GM12878 (cell line): ENCODE results near the gene TIMP3. TPM values are rescaled to one million over a fixed set of nuclear protein-coding genes. Genes with fewer than 3 reads are reported as not detected.

Experiments
- ATAC-seq: fragments of 200-7000 bp; cut with Tn5 transposase; 3 replicates; pipeline ENCODE4 v1.9.1; 2020; ENCODE audit warnings: mild to moderate bottlenecking, moderate library complexity
- BruUV-seq: library from RNA; stranded (reverse); fragments of 400-500 nt; replicated peaks from 2 replicates; lab custom pipeline; 2021; lab: Mats Ljungman, UMichigan
- CTCF ChIA-PET: fragments of 300-600 bp; sonication (Branson Sonifier 250); formaldehyde crosslinking; extraction: SDS; loops from one replicate; lab custom pipeline; 2021; ENCODE audit warnings: inconsistent platforms; lab: Yijun Ruan, JAX
- POLR2A ChIA-PET: fragments of 350-600 bp; formaldehyde crosslinking; extraction: SDS; loops from one replicate; lab custom pipeline; 2021; ENCODE audit warnings: inconsistent platforms; lab: Charles Lee
- RAD21 ChIA-PET: fragments of 300-600 bp; sonication (Branson Sonifier 250); formaldehyde crosslinking; loops from one replicate; lab custom pipeline; 2023; ENCODE audit warnings: antibody characterized with exemption; ENCODE audit not compliant: unreplicated experiment; lab: Charles Lee
- SMC1A ChIA-PET: fragments of 300-600 bp; sonication (Branson Sonifier 250); formaldehyde crosslinking; loops from one replicate; lab custom pipeline; 2023; ENCODE audit not compliant: unreplicated experiment, uncharacterized antibody; lab: Charles Lee
- DNase-seq: peaks from one replicate; pipeline ENCODE4 v3.0.0-alpha.2; 2011; ENCODE audit warnings: low read depth, low spot score
- FAIRE-seq: peaks from 3 replicates; lab custom pipeline; 2011; peaks lifted over from hg19 to GRCh38; lab: Jason Lieb, UNC
- H2AFZ ChIP-seq: 2 replicates; pipeline ENCODE4 v1.6.0; 2011; ENCODE audit warnings: low read depth, low read length, control low read depth; ENCODE audit not compliant: control insufficient read depth
- H3K27ac ChIP-seq: 2 replicates; pipeline ENCODE4 v1.5.1; 2011; ENCODE audit warnings: control low read depth; ENCODE audit not compliant: control insufficient read depth, insufficient read depth
- H3K27me3 ChIP-seq, 2 experiments: replicated peaks in 1 of 2; 2 replicates each; pipeline versions ENCODE4 v1.6.0 to v1.6.1; 2011; ENCODE audit warnings: low read length in 1 of 2; ENCODE audit not compliant: control insufficient read depth in 2 of 2, insufficient read depth in 2 of 2
- H3K36me3 ChIP-seq, 2 experiments: 2 replicates each; pipeline ENCODE4 v1.5.1; 2011; ENCODE audit warnings: low read length in 1 of 2; ENCODE audit not compliant: control insufficient read depth in 2 of 2, insufficient read depth in 2 of 2
- H3K4me1 ChIP-seq: 2 replicates; pipeline ENCODE4 v1.6.1; 2011; ENCODE audit warnings: mild to moderate bottlenecking, low read length, moderate library complexity, mixed read lengths; ENCODE audit not compliant: control insufficient read depth, insufficient read depth
- H3K4me2 ChIP-seq: 2 replicates; pipeline ENCODE4 v1.6.0; 2011; ENCODE audit warnings: control low read depth; ENCODE audit not compliant: control insufficient read depth, insufficient read depth
- H3K4me3 ChIP-seq: fragments of 200-600 bp; sonication (generic); 2 replicates; pipeline ENCODE4 v1.5.1; 2016
- H3K79me2 ChIP-seq: 2 replicates; pipeline ENCODE4 v1.6.0; 2011; ENCODE audit warnings: low read length; ENCODE audit not compliant: control insufficient read depth, insufficient read depth
- H3K9ac ChIP-seq: 2 replicates; pipeline ENCODE4 v1.8.0; 2011; ENCODE audit warnings: low read length, control low read depth, mixed read lengths; ENCODE audit not compliant: control insufficient read depth, insufficient read depth
- H3K9me3 ChIP-seq: replicated peaks from 3 replicates; pipeline ENCODE4 v1.5.1; 2011; ENCODE audit warnings: mild to moderate bottlenecking, low read length; ENCODE audit not compliant: control insufficient read depth, insufficient read depth
- H4K20me1 ChIP-seq: 2 replicates; pipeline ENCODE4 v1.6.0; 2011; ENCODE audit not compliant: control insufficient read depth, insufficient read depth
- BMI1 ChIP-seq: fragments of 450-650 bp; IDR thresholded peaks from 2 replicates; pipeline ENCODE4 v1.6.1; 2016; ENCODE audit warnings: mild to moderate bottlenecking, moderate library complexity, borderline replicate concordance
- CBX5 ChIP-seq: sonication (generic); IDR thresholded peaks from 2 replicates; pipeline ENCODE4 v1.6.1; 2016; ENCODE audit warnings: low read depth, moderate library complexity, mild to moderate bottlenecking, inconsistent platforms
- CHD2 ChIP-seq: IDR thresholded peaks from 2 replicates; pipeline ENCODE4 v1.6.1; 2011; ENCODE audit warnings: low read depth, low read length, improper control_type of control experiment, borderline replicate concordance
- CHD4 ChIP-seq: fragments of 200-600 bp; sonication (generic); IDR thresholded peaks from 2 replicates; pipeline ENCODE4 v1.6.1; 2016; ENCODE audit warnings: mild to moderate bottlenecking
- DPF2 ChIP-seq: fragments of 450-650 bp; IDR thresholded peaks from 2 replicates; pipeline ENCODE4 v1.6.1; 2017; ENCODE audit warnings: mild to moderate bottlenecking
- EGR1 ChIP-seq, 2 experiments: IDR thresholded peaks; 1 replicate in 1 of 2; 2 replicates in 1 of 2; pipeline ENCODE4 v1.6.1; 2011 to 2012; ENCODE audit warnings: low read depth in 2 of 2, low read length in 2 of 2, borderline replicate concordance in 1 of 2, mild to moderate bottlenecking in 1 of 2, moderate library complexity in 1 of 2
- FOS ChIP-seq: IDR thresholded peaks from 3 replicates; pipeline ENCODE4 v1.6.1; 2011; ENCODE audit warnings: borderline replicate concordance; ENCODE audit not compliant: insufficient read length; ENCODE audit errors: extremely low read depth
- HCFC1 ChIP-seq: fragments of 150-350 bp; IDR thresholded peaks from 2 replicates; pipeline ENCODE4 v1.6.1; 2014; ENCODE audit warnings: low read length
- IKZF2 ChIP-seq, 2 experiments: fragments of 450-650 bp; IDR thresholded peaks; 2 replicates each; pipeline ENCODE4 v1.6.1; 2017; ENCODE audit warnings: mild to moderate bottlenecking in 2 of 2, moderate library complexity in 2 of 2
- KLF5 ChIP-seq: fragments of 450-650 bp; IDR thresholded peaks from 2 replicates; pipeline ENCODE4 v1.6.1; 2014; ENCODE audit warnings: mild to moderate bottlenecking; ENCODE audit not compliant: partially characterized antibody
- MEF2B ChIP-seq: fragments of 450-650 bp; IDR thresholded peaks from 2 replicates; pipeline ENCODE4 v1.6.1; 2018; ENCODE audit warnings: mild to moderate bottlenecking, moderate library complexity; ENCODE audit not compliant: partially characterized antibody, poor library complexity, severe bottlenecking
- MTA2 ChIP-seq: fragments of 450-650 bp; IDR thresholded peaks from 2 replicates; pipeline ENCODE4 v1.6.1; 2016; ENCODE audit warnings: low read depth, mild to moderate bottlenecking, moderate library complexity
- MYB ChIP-seq: fragments of 150-350 bp; IDR thresholded peaks from 2 replicates; pipeline ENCODE4 v1.6.1; 2014; ENCODE audit warnings: mild to moderate bottlenecking, low read depth, low read length, borderline replicate concordance
- PML ChIP-seq: IDR thresholded peaks from 2 replicates; pipeline ENCODE4 v1.6.1; 2012; ENCODE audit warnings: low read length, inconsistent platforms
- SUPT20H ChIP-seq: IDR thresholded peaks from 2 replicates; pipeline ENCODE4 v1.6.1; 2011; ENCODE audit warnings: low read depth, mild to moderate bottlenecking, low read length, moderate library complexity, borderline replicate concordance; ENCODE audit not compliant: control insufficient read depth
- ZNF217 ChIP-seq: fragments of 450-650 bp; IDR thresholded peaks from 2 replicates; pipeline ENCODE4 v1.6.1; 2017; ENCODE audit warnings: antibody characterized with exemption, mild to moderate bottlenecking
- ZSCAN29 ChIP-seq: fragments of 450-650 bp; IDR thresholded peaks from 2 replicates; pipeline ENCODE4 v1.6.1; 2017; ENCODE audit warnings: mild to moderate bottlenecking, moderate library complexity
- WGBS: methylation state at CpG from one replicate; pipeline ENCODE4 v1.1.6; 2016; ENCODE audit warnings: low lambda C conversion rate; ENCODE audit not compliant: insufficient replicate concordance, insufficient coverage; ENCODE audit errors: missing lambda C conversion rate; 5-methylcytosine and 5-hydroxymethylcytosine counted together
- in situ Hi-C: fragments of 300-500 bp; cut with MboI; formaldehyde crosslinking; loops from 9 replicates; pipeline ENCODE4 v1.14.3; 2018; ENCODE audit warnings: mixed read lengths
- intact Hi-C: fragments of 100-400 bp; cut with micrococcal nuclease; formaldehyde crosslinking; loops from one replicate; pipeline ENCODE4 v1.14.2; 2022; ENCODE audit not compliant: unreplicated experiment
- polyA plus RNA-seq, 11 experiments: library from polyadenylated mRNA; depleted of rRNA in 4 of 11; unstranded in 6 of 11; stranded (reverse) in 5 of 11; fragments of >200 nt; fragmentation: Nextera tagmentation in 4 of 11; fragmentation: Illumina TruSeq in 1 of 11; extraction: Ambion mirVana in 4 of 11; extraction: Trizol in 1 of 11; gene quantifications; 1 replicate in 1 of 11; 2 replicates in 10 of 11; pipeline versions ENCODE4 v1.2.1 to v1.2.3, GENCODE V29; 2011 to 2016; ENCODE audit warnings: inconsistent platforms in 2 of 11, missing spikeins in 2 of 11, low read depth in 1 of 11
- total RNA-seq, 4 experiments: library from RNA; depleted of rRNA in 3 of 4; stranded (reverse); fragments of >200 nt in 3 of 4; fragmentation: Illumina TruSeq in 1 of 4; extraction: Trizol in 1 of 4; gene quantifications; 2 replicates each; pipeline versions ENCODE4 v1.2.1 to v1.2.3, GENCODE V29; 2013 to 2021
- TF ChIP-seq, protein P1 (sequence below): fragments of 450-650 bp; IDR thresholded peaks from 2 replicates; pipeline ENCODE4 v1.6.1; 2017; ENCODE audit warnings: antibody characterized with exemption, mild to moderate bottlenecking, moderate library complexity
- TF ChIP-seq, protein P2 (sequence below): fragments of 450-650 bp; formaldehyde crosslinking; IDR thresholded peaks from 2 replicates; pipeline ENCODE4 v1.4.0; 2022; ENCODE audit warnings: mild to moderate bottlenecking, moderate library complexity

TIMP3 gene
- total and polyA plus RNA-seq, 10 of the 15 experiments (the other 5 are each of a cell fraction or from before 2014, with no cell fraction given) = 0.01 to 0.74 (median 0.27) TPM; not detected in 5

DNA sequence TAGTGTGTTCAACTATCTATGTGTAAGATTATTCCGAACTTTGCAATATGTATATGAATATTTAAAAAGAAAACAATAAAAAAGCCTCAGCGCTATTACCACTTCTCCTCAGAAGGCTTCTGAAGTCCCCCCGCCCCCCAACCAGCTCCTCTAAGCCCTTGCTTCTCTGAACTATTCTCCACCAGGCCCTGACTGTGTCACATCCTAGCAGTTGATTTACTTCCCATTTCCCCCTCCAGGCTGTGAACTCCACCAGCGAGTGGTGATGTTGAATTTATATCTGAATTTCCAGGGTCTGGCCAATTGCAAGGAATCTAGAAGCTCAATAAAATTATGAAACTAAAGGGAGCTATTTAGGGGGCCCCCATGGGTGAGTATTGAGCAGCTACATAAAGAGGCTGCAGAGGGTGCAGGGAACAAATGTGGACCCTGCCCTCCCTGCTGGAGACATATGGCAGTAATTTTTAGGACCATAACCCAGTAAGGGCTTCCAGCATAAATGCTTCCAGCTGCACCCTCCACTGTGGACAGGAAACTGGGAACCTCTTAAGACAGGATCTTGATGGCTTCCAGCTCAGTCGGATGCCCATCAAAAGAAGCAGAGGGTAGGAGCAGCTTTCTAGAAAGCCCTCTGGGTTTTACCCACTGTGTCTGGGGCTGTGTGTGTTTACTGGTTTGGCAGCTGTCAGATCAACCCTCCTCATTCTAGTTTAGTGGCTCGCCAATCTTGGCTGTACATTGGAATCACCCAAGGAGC lies 81.4 kb downstream of the TIMP3 start:
- TF ChIP-seq HCFC1 (no peak), CBX5 (no peak), DPF2 (no peak), EGR1 (IDR thresholded peaks at IDR 0.05; ENCODE audit: borderline replicate concordance in 1 of 2, low read depth in 2 of 2, low read length in 2 of 2) (no peak), ZSCAN29 (no peak), FOS (no peak), CHD2 (no peak), MTA2 (no peak), CHD4 (no peak), PML (no peak), IKZF2 (IDR thresholded peaks at IDR 0.05) (no peak), KLF5 (no peak), MEF2B (no peak), MYB (no peak), SUPT20H (no peak), ZNF217 (no peak), BMI1 (no peak)
- TF ChIP-seq, protein P1, sequence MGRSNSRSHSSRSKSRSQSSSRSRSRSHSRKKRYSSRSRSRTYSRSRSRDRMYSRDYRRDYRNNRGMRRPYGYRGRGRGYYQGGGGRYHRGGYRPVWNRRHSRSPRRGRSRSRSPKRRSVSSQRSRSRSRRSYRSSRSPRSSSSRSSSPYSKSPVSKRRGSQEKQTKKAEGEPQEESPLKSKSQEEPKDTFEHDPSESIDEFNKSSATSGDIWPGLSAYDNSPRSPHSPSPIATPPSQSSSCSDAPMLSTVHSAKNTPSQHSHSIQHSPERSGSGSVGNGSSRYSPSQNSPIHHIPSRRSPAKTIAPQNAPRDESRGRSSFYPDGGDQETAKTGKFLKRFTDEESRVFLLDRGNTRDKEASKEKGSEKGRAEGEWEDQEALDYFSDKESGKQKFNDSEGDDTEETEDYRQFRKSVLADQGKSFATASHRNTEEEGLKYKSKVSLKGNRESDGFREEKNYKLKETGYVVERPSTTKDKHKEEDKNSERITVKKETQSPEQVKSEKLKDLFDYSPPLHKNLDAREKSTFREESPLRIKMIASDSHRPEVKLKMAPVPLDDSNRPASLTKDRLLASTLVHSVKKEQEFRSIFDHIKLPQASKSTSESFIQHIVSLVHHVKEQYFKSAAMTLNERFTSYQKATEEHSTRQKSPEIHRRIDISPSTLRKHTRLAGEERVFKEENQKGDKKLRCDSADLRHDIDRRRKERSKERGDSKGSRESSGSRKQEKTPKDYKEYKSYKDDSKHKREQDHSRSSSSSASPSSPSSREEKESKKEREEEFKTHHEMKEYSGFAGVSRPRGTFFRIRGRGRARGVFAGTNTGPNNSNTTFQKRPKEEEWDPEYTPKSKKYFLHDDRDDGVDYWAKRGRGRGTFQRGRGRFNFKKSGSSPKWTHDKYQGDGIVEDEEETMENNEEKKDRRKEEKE = no peak
- TF ChIP-seq, protein P2, sequence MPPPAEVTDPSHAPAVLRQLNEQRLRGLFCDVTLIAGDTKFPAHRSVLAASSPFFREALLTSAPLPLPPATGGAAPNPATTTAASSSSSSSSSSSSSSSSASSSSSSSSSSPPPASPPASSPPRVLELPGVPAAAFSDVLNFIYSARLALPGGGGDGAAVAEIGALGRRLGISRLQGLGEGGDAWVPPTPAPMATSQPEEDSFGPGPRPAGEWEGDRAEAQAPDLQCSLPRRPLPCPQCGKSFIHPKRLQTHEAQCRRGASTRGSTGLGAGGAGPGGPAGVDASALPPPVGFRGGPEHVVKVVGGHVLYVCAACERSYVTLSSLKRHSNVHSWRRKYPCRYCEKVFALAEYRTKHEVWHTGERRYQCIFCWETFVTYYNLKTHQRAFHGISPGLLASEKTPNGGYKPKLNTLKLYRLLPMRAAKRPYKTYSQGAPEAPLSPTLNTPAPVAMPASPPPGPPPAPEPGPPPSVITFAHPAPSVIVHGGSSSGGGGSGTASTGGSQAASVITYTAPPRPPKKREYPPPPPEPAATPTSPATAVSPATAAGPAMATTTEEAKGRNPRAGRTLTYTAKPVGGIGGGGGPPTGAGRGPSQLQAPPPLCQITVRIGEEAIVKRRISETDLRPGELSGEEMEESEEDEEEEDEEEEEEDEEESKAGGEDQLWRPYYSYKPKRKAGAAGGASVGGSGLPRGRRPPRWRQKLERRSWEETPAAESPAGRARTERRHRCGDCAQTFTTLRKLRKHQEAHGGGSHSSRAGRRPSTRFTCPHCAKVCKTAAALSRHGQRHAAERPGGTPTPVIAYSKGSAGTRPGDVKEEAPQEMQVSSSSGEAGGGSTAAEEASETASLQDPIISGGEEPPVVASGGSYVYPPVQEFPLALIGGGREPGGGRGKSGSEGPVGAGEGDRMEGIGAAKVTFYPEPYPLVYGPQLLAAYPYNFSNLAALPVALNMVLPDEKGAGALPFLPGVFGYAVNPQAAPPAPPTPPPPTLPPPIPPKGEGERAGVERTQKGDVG = no peak
- ChIA-PET CTCF (interaction anchor here (1.0 kb wide), 1 partner anchor 15 kb away, joined by 4 read pairs; no protein-coding TSS in a partner anchor), RAD21 (no interaction called here), POLR2A (no interaction called here), SMC1A (interaction anchor here (1.1 to 1.4 kb wide), 2 partner anchors 9 to 78 kb away, joined by 3 read pairs; no protein-coding TSS in a partner anchor)
- BruUV-seq = no TSS peak
- Histone ChIP-seq H2AFZ (no peak overlapping the region), H3K4me2 (no peak overlapping the region), H3K79me2 (no peaks in the 10 kb centered on the region), H3K9ac (no peak overlapping the region), H3K27ac (no peak overlapping the region), H3K4me3 (no peak overlapping the region), H3K9me3 (no peaks in the 10 kb centered on the region), H3K4me1 (no peaks in the 10 kb centered on the region), H3K36me3 (no peaks in the 10 kb centered on the region), H3K27me3 (no peaks in the 10 kb centered on the region; a peak in 2 of 4 replicates), H4K20me1 (no peaks in the 10 kb centered on the region)
- no peak for DNase-seq
- no peak for FAIRE-seq
- WGBS = 15% methylated on average over 6 of the region's 6 CpGs
- ATAC-seq = no peak
- in situ Hi-C loops = no loop called here
- intact Hi-C loops = no loop called here
